GM18907 (cell line): ENCODE data around the gene VGLL1.
A peak's percentile ranks its signal among the peaks of the same experiment; 100 is the strongest.

Experiments used
- ATAC-seq: cut with Tn5 transposase; IDR thresholded peaks from one replicate; pipeline ENCODE4 v1.9.1; 2021; ENCODE audit warnings: mild to moderate bottlenecking, moderate library complexity; ENCODE audit not compliant: unreplicated experiment

The VGLL1 gene

GRCh38 chrX:136549226-136549625, 17.2 kb downstream of the VGLL1 start:
- ATAC-seq: no peak

- no peak for ATAC-seq
These were observed 19.4 kb downstream of the VGLL1 start for GRCh38 chrX:136551410-136551809.

GRCh38 chrX:136555694-136556093, 23.7 kb downstream of the VGLL1 start:
- ATAC-seq: no peak

- ATAC-seq: peak; percentile 67
These were observed 40.0 kb downstream of the VGLL1 start for GRCh38 chrX:136572030-136572429.

GRCh38 chrX:136574548-136574947, 42.5 kb downstream of the VGLL1 start:
- no peak for ATAC-seq

- peak; percentile 96 for ATAC-seq
These were observed 45.5 kb downstream of the VGLL1 start for GRCh38 chrX:136577552-136577951.

- ATAC-seq: no peak
These were observed 48.3 kb downstream of the VGLL1 start for GRCh38 chrX:136580316-136580715.

GRCh38 chrX:136582624-136583023, 50.6 kb downstream of the VGLL1 start:
- no peak for ATAC-seq

- ATAC-seq: no peak
These were observed 52.5 kb downstream of the VGLL1 start for GRCh38 chrX:136584545-136584944.

- no peak for ATAC-seq
These were observed 53.2 kb downstream of the VGLL1 start for GRCh38 chrX:136585262-136585661.

- ATAC-seq: no peak
These were observed 53.9 kb downstream of the VGLL1 start for GRCh38 chrX:136585960-136586359.

- no peak for ATAC-seq
These were observed 54.4 kb downstream of the VGLL1 start for GRCh38 chrX:136586386-136586785.

GRCh38 chrX:136587532-136587931, 55.5 kb downstream of the VGLL1 start:
- no peak for ATAC-seq

- ATAC-seq: peak; percentile 54
These were observed 56.0 kb downstream of the VGLL1 start for GRCh38 chrX:136588036-136588435.

GRCh38 chrX:136589966-136590365, 58.0 kb downstream of the VGLL1 start:
- no peak for ATAC-seq

GRCh38 chrX:136597356-136597755, 65.3 kb downstream of the VGLL1 start:
- ATAC-seq: no peak

GRCh38 chrX:136597954-136598353, 65.9 kb downstream of the VGLL1 start:
- no peak for ATAC-seq

GRCh38 chrX:136598631-136599030, 66.6 kb downstream of the VGLL1 start:
- ATAC-seq: no peak

GRCh38 chrX:136600059-136600458, 68.0 kb downstream of the VGLL1 start:
- no peak for ATAC-seq
